H1 (cell line): ENCODE data around the gene IGSF23. TPM values are rescaled to one million over a fixed set of nuclear protein-coding genes. Genes with fewer than 3 reads are reported as not detected.

Source experiments
- ASH2L ChIP-seq: fragments of 200-600, 300-600 bp; sonication (generic); IDR thresholded peaks from one replicate; pipeline ENCODE4 v1.7.1; 2017; ENCODE audit warnings: low read length
- CTCF ChIP-seq, 3 experiments: IDR thresholded peaks; 1 replicate in 2 of 3; 2 replicates in 1 of 3; pipeline versions ENCODE4 v1.5.1 to v1.6.1; 2011; ENCODE audit warnings: low read length in 3 of 3, mild to moderate bottlenecking in 3 of 3, inconsistent platforms in 2 of 3, low read depth in 1 of 3, moderate library complexity in 1 of 3; ENCODE audit not compliant: insufficient read depth in 1 of 3; ENCODE audit errors: control extremely low read depth in 1 of 3
- polyA plus RNA-seq, 7 experiments: library from polyadenylated mRNA; depleted of rRNA in 3 of 7; stranded (reverse) in 5 of 7; unstranded in 2 of 7; fragments of >200 nt in 5 of 7; fragments of 200-250 nt in 2 of 7; gene quantifications; 1 replicate in 5 of 7; 2 replicates in 1 of 7; 4 replicates in 1 of 7; pipeline versions ENCODE4 v1.2.1 to v1.2.3, GENCODE V29; 2011 to 2013; ENCODE audit warnings: missing spikeins in 2 of 7, mixed read lengths in 2 of 7
- total RNA-seq: library from RNA; stranded (reverse); fragmentation: NEBNext Ultra II Directional; extraction: Animal tissue kit (Norgen Biotek cat#: 25700); gene quantifications from 2 replicates; pipeline ENCODE4 v1.2.1, GENCODE V29; 2021

IGSF23 gene
- total and polyA plus RNA-seq, 2 of the 8 experiments (the other 6 are each of a cell fraction or from before 2014, with no cell fraction given), result not detected

- TF ChIP-seq CTCF (IDR thresholded peaks at IDR 0.05; ENCODE audit: control extremely low read depth in 1 of 3, insufficient read depth in 1 of 3, low read depth in 1 of 3, low read length in 3 of 3) (no peak), ASH2L (no peak)
- TF ChIP-seq, all 59 proteins: peak for 0
Observed at GRCh38 chr19:44592451-44592890, 20.9 kb upstream of the IGSF23 start (continued).
